CD14-positive monocyte (primary cell): ENCODE measurements around the gene EMILIN1. TPM values are rescaled to one million over a fixed set of nuclear protein-coding genes. Genes with fewer than 3 reads are reported as not detected.

ENCODE experiments used
- DNase-seq, 3 donors: peaks; one replicate each; pipeline ENCODE4 v3.0.0-alpha.2; 2011 to 2022
- H2AFZ ChIP-seq: 2 replicates; pipeline ENCODE4 v1.6.0; 2012; ENCODE audit warnings: mild to moderate bottlenecking, low read depth, low read length, inconsistent platforms; ENCODE audit not compliant: insufficient read depth, poor library complexity, severe bottlenecking
- H3K27ac ChIP-seq, 2 donors: 1 replicate in 1 of 2; 2 replicates in 1 of 2; pipeline ENCODE4 v1.5.1; 2012 to 2013; ENCODE audit warnings: low read length in 2 of 2, control low read depth in 1 of 2, inconsistent platforms in 1 of 2, low read depth in 1 of 2, mild to moderate bottlenecking in 1 of 2
- H3K27me3 ChIP-seq, 2 donors: one replicate each; pipeline versions ENCODE4 v1.6.0 to v1.6.1; 2011 to 2013; ENCODE audit warnings: low read length in 2 of 2; ENCODE audit not compliant: control insufficient read depth in 2 of 2, insufficient read depth in 2 of 2
- H3K36me3 ChIP-seq, 2 donors: replicated peaks in 1 of 2; 1 replicate in 1 of 2; 2 replicates in 1 of 2; pipeline versions ENCODE4 v1.5.1 to v1.6.1; 2012 to 2013; ENCODE audit warnings: low read length in 2 of 2, control low read depth in 1 of 2, inconsistent platforms in 1 of 2, mild to moderate bottlenecking in 1 of 2; ENCODE audit not compliant: insufficient read depth in 2 of 2, control insufficient read depth in 1 of 2
- H3K4me1 ChIP-seq, 2 donors: 1 replicate in 1 of 2; 2 replicates in 1 of 2; pipeline versions ENCODE4 v1.5.1 to v1.6.1; 2012 to 2013; ENCODE audit warnings: low read length in 2 of 2, control low read depth in 1 of 2, inconsistent platforms in 1 of 2, mild to moderate bottlenecking in 1 of 2, moderate library complexity in 1 of 2; ENCODE audit not compliant: insufficient read depth in 2 of 2, control insufficient read depth in 1 of 2
- H3K4me2 ChIP-seq: replicated peaks from 2 replicates; pipeline ENCODE3; 2012; ENCODE audit warnings: low read length, moderate library complexity, mild to moderate bottlenecking; ENCODE audit not compliant: poor library complexity, severe bottlenecking; ENCODE audit errors: extremely low read depth
- H3K4me3 ChIP-seq, 3 experiments: fragments of 200-600 bp in 1 of 3; sonication (generic) in 1 of 3; replicated peaks in 1 of 3; 1 replicate in 2 of 3; 2 replicates in 1 of 3; pipeline ENCODE4 v1.5.1; 2011 to 2013; ENCODE audit warnings: low read length in 3 of 3, mild to moderate bottlenecking in 3 of 3, control low read depth in 2 of 3, low read depth in 2 of 3, inconsistent platforms in 1 of 3, moderate library complexity in 1 of 3
- H3K79me2 ChIP-seq: 2 replicates; pipeline ENCODE4 v1.6.0; 2012; ENCODE audit warnings: mild to moderate bottlenecking, control low read depth, inconsistent platforms, low read length, moderate library complexity; ENCODE audit not compliant: insufficient read depth
- H3K9ac ChIP-seq: 2 replicates; pipeline ENCODE4 v1.6.0; 2017; ENCODE audit warnings: low read length, mild to moderate bottlenecking; ENCODE audit not compliant: insufficient read depth, poor library complexity, severe bottlenecking
- H3K9me3 ChIP-seq, 2 donors: replicated peaks in 1 of 2; 1 replicate in 1 of 2; 2 replicates in 1 of 2; pipeline versions ENCODE4 v1.5.1 to v1.6.1; 2012 to 2013; ENCODE audit warnings: low read length in 2 of 2, control low read depth in 1 of 2; ENCODE audit not compliant: control insufficient read depth in 1 of 2, insufficient read depth in 1 of 2
- H4K20me1 ChIP-seq: 2 replicates; pipeline ENCODE4 v1.6.0; 2012; ENCODE audit warnings: mild to moderate bottlenecking, low read length, control low read depth, moderate library complexity; ENCODE audit not compliant: insufficient read depth
- H3K27ac Mint-ChIP-seq, 7 donors: one replicate each; pipeline ENCODE4 v1.8.0; 2020; ENCODE audit warnings: mild to moderate bottlenecking in 7 of 7, mixed read lengths in 7 of 7, moderate library complexity in 6 of 7, inconsistent platforms in 2 of 7
- H3K27me3 Mint-ChIP-seq, 3 donors: one replicate each; pipeline ENCODE4 v1.8.0; 2021 to 2022; ENCODE audit warnings: low read depth in 3 of 3, mild to moderate bottlenecking in 3 of 3, mixed read lengths in 3 of 3, moderate library complexity in 3 of 3, inconsistent platforms in 1 of 3
- H3K36me3 Mint-ChIP-seq, 2 donors: one replicate each; pipeline ENCODE4 v1.8.0; 2020; ENCODE audit warnings: mixed read lengths in 2 of 2, inconsistent platforms in 1 of 2, mild to moderate bottlenecking in 1 of 2
- H3K4me1 Mint-ChIP-seq: one replicate; pipeline ENCODE4 v1.8.0; 2020; ENCODE audit warnings: mild to moderate bottlenecking, mixed read lengths
- H3K4me3 Mint-ChIP-seq, 2 donors: one replicate each; pipeline ENCODE4 v1.8.0; 2020; ENCODE audit warnings: mild to moderate bottlenecking in 2 of 2, mixed read lengths in 2 of 2, moderate library complexity in 1 of 2
- H3K9me3 Mint-ChIP-seq, 7 donors: one replicate each; pipeline ENCODE4 v1.8.0; 2020 to 2022; ENCODE audit warnings: mixed read lengths in 7 of 7, mild to moderate bottlenecking in 6 of 7, moderate library complexity in 6 of 7, inconsistent platforms in 2 of 7
- CTCF ChIP-seq: fragments of 200-600 bp; IDR thresholded peaks from one replicate; pipeline ENCODE4 v1.8.0; 2022; ENCODE audit warnings: antibody characterized with exemption, mild to moderate bottlenecking
- WGBS: methylation state at CpG from one replicate; pipeline ENCODE4 v1.1.5; 2013; ENCODE audit warnings: missing lambda C conversion rate; ENCODE audit not compliant: insufficient coverage; 5-methylcytosine and 5-hydroxymethylcytosine counted together
- intact Hi-C, 2 donors: fragments of 100-400 bp; cut with micrococcal nuclease; formaldehyde crosslinking; loops; one replicate each; pipeline versions ENCODE4 v1.15.0 to v1.15.1; 2023
- polyA plus RNA-seq, 3 donors: library from polyadenylated mRNA; depleted of rRNA in 1 of 3; unstranded in 2 of 3; stranded (reverse) in 1 of 3; fragments of 300-500 nt in 2 of 3; fragments of >200 nt in 1 of 3; fragmentation: Illumina TruSeq in 2 of 3; gene quantifications; 1 replicate in 2 of 3; 2 replicates in 1 of 3; pipeline ENCODE4 v1.2.3, GENCODE V29; 2012 to 2021

The EMILIN1 gene
- polyA plus RNA-seq, 3 donors, result 0.43 to 1.0 (median 0.44) TPM

GRCh38 chr2:27088634-27089033, 10.2 kb downstream of the EMILIN1 start:
- H3K4me3 Mint-ChIP-seq, result no peak overlapping the region
- peaks cover 0 to 3% of the 10 kb centered on the region in 2 donors for H3K36me3 Mint-ChIP-seq
- H2AFZ ChIP-seq, result no peak overlapping the region

More at GRCh38 chr2:27088634-27089033, 10.2 kb downstream of the EMILIN1 start:
- TF ChIP-seq CTCF, result no peak
- peaks cover 18 to 25% of the 10 kb centered on the region in 2 donors for H3K4me1 ChIP-seq
- H3K36me3 ChIP-seq, result no peaks in the 10 kb centered on the region
- no peaks in the 10 kb centered on the region for H3K9me3 Mint-ChIP-seq
- H4K20me1 ChIP-seq, result no peaks in the 10 kb centered on the region
- DNase-seq, result no peak
- no peaks in the 10 kb centered on the region for H3K79me2 ChIP-seq
- no peak overlapping the region for H3K27ac Mint-ChIP-seq
- peaks cover 23% of the 10 kb centered on the region for H3K4me1 Mint-ChIP-seq
- H3K27ac ChIP-seq, result no peak overlapping the region
- H3K9ac ChIP-seq, result no peak overlapping the region
- no peak overlapping the region for H3K4me2 ChIP-seq
- H3K27me3 ChIP-seq, result no peaks in the 10 kb centered on the region
- whole genome bisulfite sequencing, result 100% methylated on average over 3 of the region's 6 CpGs
- H3K4me3 ChIP-seq, result no peak overlapping the region
- peaks cover 0 to 7% (median 6%) of the 10 kb centered on the region in 3 donors for H3K27me3 Mint-ChIP-seq
- intact Hi-C loops, result loop anchor here (5.0 kb wide), 2 partner anchors 36 to 124 kb away; partner anchors contain the start of genes AGBL5 (in 2 of the 2), ATRAID (in 1 of the 2) and SLC5A6 (in 1 of the 2)
- H3K9me3 ChIP-seq, result no peaks in the 10 kb centered on the region
